ELF-1 (cell line): ENCODE measurements around the gene TAC3.
"Not testable (repeated sequence)": the region's sequence is repeated elsewhere in the genome, so short reads cannot be mapped to it uniquely, and the experiment has no call there.

Source experiments
- DNase-seq: peaks from one replicate; pipeline ENCODE4 v3.0.0-alpha.2; 2016; ENCODE audit warnings: low read depth, low spot score

TAC3 gene

GRCh38 chr12:56985714-56986113 lies 30.6 kb downstream of the TAC3 start:
- peak; percentile 60 for DNase-seq

GRCh38 chr12:56983386-56983785 lies 32.9 kb downstream of the TAC3 start:
- no peak for DNase-seq

GRCh38 chr12:56982578-56983236 lies 33.6 kb downstream of the TAC3 start:
- not testable (repeated sequence) for DNase-seq

GRCh38 chr12:56980941-56981530 lies 35.3 kb downstream of the TAC3 start:
- DNase-seq: no peak

- DNase-seq: no peak
Measured at GRCh38 chr12:56980268-56980667, 36.1 kb downstream of the TAC3 start.

- no peak for DNase-seq
Measured at GRCh38 chr12:56979628-56980027, 36.7 kb downstream of the TAC3 start.

- no peak for DNase-seq
Measured at GRCh38 chr12:56978397-56979138, 37.8 kb downstream of the TAC3 start.

- not testable (repeated sequence) for DNase-seq
Measured at GRCh38 chr12:56977361-56977760, 39.0 kb downstream of the TAC3 start.

- not testable (repeated sequence) for DNase-seq
Measured at GRCh38 chr12:56974224-56974623, 42.1 kb downstream of the TAC3 start.

GRCh38 chr12:56968910-56969309 lies 47.4 kb downstream of the TAC3 start:
- DNase-seq: not testable (repeated sequence)

GRCh38 chr12:56965997-56966642 lies 50.2 kb downstream of the TAC3 start:
- peak; percentile 17 for DNase-seq

- DNase-seq: not testable (repeated sequence)
Measured at GRCh38 chr12:56965124-56965523, 51.2 kb downstream of the TAC3 start.

- DNase-seq: not testable (repeated sequence)
Measured at GRCh38 chr12:56963557-56963956, 52.8 kb downstream of the TAC3 start.

- DNase-seq: not testable (repeated sequence)
Measured at GRCh38 chr12:56962247-56962646, 54.1 kb downstream of the TAC3 start.
